ENCODE measurements around the gene MTF1.

The MTF1 gene

GRCh38 chr1:37867784-37868183, 8.4 kb upstream of the MTF1 start:
- DNase-seq (ENCODE audit: low read depth), result no peak

GRCh38 chr1:37866491-37866890, 7.1 kb upstream of the MTF1 start:
- no peak for DNase-seq (ENCODE audit: low read depth)

- DNase-seq (ENCODE audit: low read depth), result peak; percentile 4
Measured at GRCh38 chr1:37865348-37866120, 6.1 kb upstream of the MTF1 start.

GRCh38 chr1:37862330-37862729, 2.9 kb upstream of the MTF1 start:
- no peak for DNase-seq (ENCODE audit: low read depth)

GRCh38 chr1:37861151-37861550, 1.8 kb upstream of the MTF1 start:
- DNase-seq (ENCODE audit: low read depth), result no peak

GRCh38 chr1:37860346-37860666, 914 bp upstream of the MTF1 start:
- no peak for DNase-seq (ENCODE audit: low read depth)

- no peak for DNase-seq (ENCODE audit: low read depth)
Measured at GRCh38 chr1:37858931-37859506, 373 bp downstream of the MTF1 start.

- DNase-seq (ENCODE audit: low read depth), result no peak
Measured at GRCh38 chr1:37854406-37854805, 5.0 kb downstream of the MTF1 start.

- DNase-seq (ENCODE audit: low read depth), result no peak
Measured at GRCh38 chr1:37853157-37853556, 6.2 kb downstream of the MTF1 start.

- no peak for DNase-seq (ENCODE audit: low read depth)
Measured at GRCh38 chr1:37851782-37852210, 7.6 kb downstream of the MTF1 start.

- no peak for DNase-seq (ENCODE audit: low read depth)
Measured at GRCh38 chr1:37851262-37851661, 8.1 kb downstream of the MTF1 start.

- DNase-seq (ENCODE audit: low read depth), result no peak
Measured at GRCh38 chr1:37850352-37850955, 8.9 kb downstream of the MTF1 start.

GRCh38 chr1:37849480-37849879, 9.9 kb downstream of the MTF1 start:
- DNase-seq (ENCODE audit: low read depth), result no peak

GRCh38 chr1:37846647-37847339, 12.6 kb downstream of the MTF1 start:
- no peak for DNase-seq (ENCODE audit: low read depth)

- DNase-seq (ENCODE audit: low read depth), result no peak
Measured at GRCh38 chr1:37845786-37846185, 13.6 kb downstream of the MTF1 start.

- no peak for DNase-seq (ENCODE audit: low read depth)
Measured at GRCh38 chr1:37845049-37845646, 14.2 kb downstream of the MTF1 start.

- no peak for DNase-seq (ENCODE audit: low read depth)
Measured at GRCh38 chr1:37844536-37844935, 14.9 kb downstream of the MTF1 start.

- no peak for DNase-seq (ENCODE audit: low read depth)
Measured at GRCh38 chr1:37841652-37842051, 17.7 kb downstream of the MTF1 start.

GRCh38 chr1:37840711-37841110, 18.7 kb downstream of the MTF1 start:
- DNase-seq (ENCODE audit: low read depth), result no peak

- no peak for DNase-seq (ENCODE audit: low read depth)
Measured at GRCh38 chr1:37839676-37840075, 19.7 kb downstream of the MTF1 start.

- DNase-seq (ENCODE audit: low read depth), result no peak
Measured at GRCh38 chr1:37836788-37837187, 22.6 kb downstream of the MTF1 start.

- no peak for DNase-seq (ENCODE audit: low read depth)
Measured at GRCh38 chr1:37831809-37832208, 27.6 kb downstream of the MTF1 start.

GRCh38 chr1:37831109-37831508, 28.3 kb downstream of the MTF1 start:
- no peak for DNase-seq (ENCODE audit: low read depth)

Measured in stimulated activated CD4-positive, alpha-beta T cell treated with anti-CD3 and anti-CD28 coated beads, Interleukin-2, amount 100 ng/mL, for 4 hours (primary cell).